Activated CD8-positive, alpha-beta memory T cell treated with anti-CD3 and anti-CD28 coated beads for 4 hours (primary cell): ENCODE results near the gene STX5.
"Not testable (repeated sequence)": the region's sequence is repeated elsewhere in the genome, so short reads cannot be mapped to it uniquely, and the experiment has no call there.

ENCODE experiments used
- DNase-seq, 2 donors: peaks; one replicate each; pipeline ENCODE4 v3.0.0-alpha.2; 2020; ENCODE audit warnings: low read depth in 2 of 2

The STX5 gene

GRCh38 chr11:62786318-62787004, 45.4 kb downstream of the STX5 start:
- DNase-seq = peak; percentile 69 to 73

DNA sequence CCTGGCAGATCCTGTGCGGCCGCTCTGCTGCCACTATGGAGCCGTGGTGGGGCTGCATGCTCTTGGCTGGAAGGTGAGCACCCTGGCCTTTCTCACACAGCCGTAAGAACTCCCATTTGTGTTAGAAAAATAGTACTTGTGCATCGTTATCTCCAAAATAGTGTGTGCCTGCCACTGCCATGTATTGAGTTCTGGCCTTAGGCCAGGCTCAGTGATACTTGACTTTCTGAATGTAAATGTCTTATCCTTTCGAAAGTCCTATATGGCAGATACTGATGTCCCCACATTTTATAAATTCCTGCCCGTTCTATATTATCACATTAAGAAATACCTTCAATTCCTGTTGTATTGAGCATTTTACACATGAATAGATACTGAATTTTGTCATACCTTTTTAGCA, 49.1 kb downstream of the STX5 start:
- DNase-seq = no peak

- DNase-seq = no peak
These were observed 53.4 kb downstream of the STX5 start for GRCh38 chr11:62778441-62778840.

GRCh38 chr11:62777389-62777788, 54.5 kb downstream of the STX5 start:
- DNase-seq = no peak

DNA sequence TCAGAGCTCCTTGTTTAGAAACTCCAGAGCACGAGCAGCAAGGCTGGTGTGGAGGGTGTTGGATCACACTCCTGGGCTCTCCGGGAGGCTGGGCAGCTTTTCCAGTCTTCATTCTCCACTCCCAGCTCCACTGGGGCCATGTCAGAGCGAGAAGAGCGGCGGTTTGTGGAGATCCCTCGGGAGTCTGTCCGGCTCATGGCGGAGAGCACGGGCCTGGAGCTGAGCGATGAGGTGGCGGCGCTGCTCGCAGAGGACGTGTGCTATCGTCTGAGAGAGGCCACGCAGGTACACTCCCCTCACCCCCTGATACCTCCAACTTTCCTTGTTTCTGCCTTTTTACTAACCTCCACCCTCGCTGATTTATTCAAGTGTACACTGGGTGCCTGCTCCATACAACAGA, 56.2 kb downstream of the STX5 start:
- no peak for DNase-seq

- DNase-seq = no peak
These were observed 57.4 kb downstream of the STX5 start for GRCh38 chr11:62774407-62774806.

GRCh38 chr11:62771144-62772021, 60.5 kb downstream of the STX5 start, which contains the start of gene TAF6L:
Gene TAF6L, plus strand, starts transcription at chr11:62771396. Its CDS starts 4,388 bp downstream, at chr11:62775784.
- peak; percentile 83 to 85 for DNase-seq

DNA sequence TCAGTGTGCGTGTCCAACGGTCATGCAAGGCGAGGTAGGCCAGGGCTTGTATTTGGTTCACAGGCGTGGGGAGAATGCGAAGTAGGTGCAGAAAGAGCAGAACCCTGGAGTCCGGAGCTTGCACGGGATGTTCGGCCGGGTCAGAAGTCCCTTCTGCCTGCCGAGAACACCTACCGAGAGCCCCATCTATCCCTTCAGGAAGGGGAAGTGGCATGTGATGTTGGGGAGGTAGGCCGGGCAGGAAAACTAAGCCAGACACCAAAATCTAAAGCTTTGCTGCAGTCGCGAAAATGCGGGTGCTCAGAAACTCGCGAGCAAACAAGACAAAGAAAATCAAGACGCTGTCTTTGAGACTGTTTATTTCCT, 61.1 kb downstream of the STX5 start:
- no peak for DNase-seq

DNA sequence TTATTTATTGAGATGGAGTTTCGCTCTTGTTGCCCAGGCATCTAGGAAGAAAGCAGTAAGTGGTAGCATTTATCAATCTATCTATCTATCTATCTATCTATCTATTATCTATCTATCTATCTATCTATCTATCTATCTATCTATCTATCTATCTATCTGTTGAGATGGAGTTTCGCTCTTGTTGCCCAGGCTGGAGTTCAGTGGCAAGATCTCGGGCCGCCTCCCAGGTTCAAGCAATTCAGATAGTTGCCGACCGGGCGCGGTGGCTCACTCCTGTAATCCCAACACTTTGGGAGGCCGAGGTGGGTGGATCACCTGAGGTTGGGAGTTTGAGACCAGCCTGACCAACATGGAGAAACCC, 71.0 kb downstream of the STX5 start:
- DNase-seq = not testable (repeated sequence)

DNA sequence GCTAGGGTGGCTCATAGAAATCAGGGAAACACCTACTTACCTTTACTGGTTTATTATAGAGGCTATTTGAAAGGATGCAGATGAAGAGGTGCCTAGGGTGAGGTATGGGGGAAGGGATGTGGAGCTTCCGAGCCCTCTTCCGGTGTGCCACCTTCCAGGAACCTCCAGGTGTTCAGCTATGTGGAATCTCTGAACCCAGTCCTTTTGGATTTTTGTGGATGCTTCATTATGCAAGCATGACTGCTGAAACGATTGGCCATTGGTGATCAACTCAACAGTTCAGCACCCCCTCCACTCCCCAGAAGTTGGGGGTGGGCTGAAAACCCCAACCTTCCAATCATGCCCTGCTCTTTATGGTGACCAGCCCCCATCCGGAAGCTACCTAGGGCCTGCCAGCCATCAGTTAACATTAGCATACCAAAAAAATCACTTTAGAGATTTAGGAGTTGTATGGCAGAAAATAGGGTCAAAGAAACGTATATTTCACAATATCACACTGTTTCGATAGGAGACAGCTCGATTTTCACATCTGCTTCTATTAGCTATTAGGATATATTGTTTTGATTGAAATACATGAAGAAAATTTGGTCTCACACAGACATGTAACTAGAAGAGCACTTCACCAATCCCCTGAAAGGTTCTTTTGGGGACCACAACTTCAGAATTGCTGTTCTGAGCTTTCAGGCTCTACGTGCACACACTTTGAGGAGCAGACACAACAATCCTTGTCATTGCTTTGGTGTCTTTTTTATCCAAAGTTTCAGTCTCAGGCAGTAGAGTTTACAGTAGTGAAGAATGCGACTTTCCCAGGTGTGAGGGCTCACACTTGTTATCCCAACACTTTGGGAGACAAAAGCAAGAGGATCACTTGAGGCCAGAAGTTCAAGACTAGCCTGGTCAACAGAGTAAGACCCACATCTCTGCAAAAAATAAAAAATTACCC, 73.7 kb downstream of the STX5 start:
- no peak for DNase-seq
